ENCODE data around the gene CYP8B1. TPM values are rescaled to one million over a fixed set of nuclear protein-coding genes. Genes with fewer than 3 reads are reported as not detected.

Gene CYP8B1
- total and polyA plus RNA-seq, 2 of the 8 experiments (the other 6 are each of a cell fraction or from before 2014, with no cell fraction given), result not detected

- Histone ChIP-seq H3K23ac (ENCODE audit: insufficient read length) (no peak overlapping the region), H4K8ac (ENCODE audit: extremely low read depth, insufficient read depth, low read length) (no peak overlapping the region), H2AFZ (ENCODE audit: low read length) (no peak overlapping the region), H3K4me3 (ENCODE audit: extremely low read depth in 1 of 4, insufficient read depth in 2 of 4, low read depth in 3 of 4, low read length in 4 of 4) (no peak overlapping the region), H4K5ac (ENCODE audit: insufficient read length, low read depth, low read length) (no peak overlapping the region), H3K9ac (replicated peaks in 1 of 4; ENCODE audit: extremely low read depth in 1 of 4, low read depth in 3 of 4, low read length in 3 of 4) (no peak overlapping the region), H3K14ac (ENCODE audit: insufficient read length) (no peak overlapping the region), H3K27me3 (replicated peaks in 1 of 4; ENCODE audit: control insufficient read depth in 3 of 4, extremely low read depth in 1 of 4, insufficient read depth in 3 of 4, low read length in 3 of 4) (no peaks in the 10 kb centered on the region), H3K23me2 (ENCODE audit: low read depth, low read length) (no peaks in the 10 kb centered on the region), H3K4me1 (replicated peaks in 1 of 4; ENCODE audit: control insufficient read depth in 3 of 4, insufficient read depth in 4 of 4, low read length in 3 of 4) (no peaks in the 10 kb centered on the region), H2BK120ac (replicated peaks; ENCODE audit: low read depth, low read length) (no peak overlapping the region), H3K18ac (ENCODE audit: extremely low read depth, low read length) (no peak overlapping the region), H4K91ac (replicated peaks; ENCODE audit: insufficient read length, low read length) (no peak overlapping the region), H3K27ac (ENCODE audit: low read depth, low read length) (no peak overlapping the region), H3K4ac (replicated peaks; ENCODE audit: insufficient read length, low read depth, low read length) (no peak overlapping the region), H2BK5ac (ENCODE audit: low read depth, low read length) (no peak overlapping the region), H4K20me1 (replicated peaks in 1 of 2; ENCODE audit: control insufficient read depth in 1 of 2, insufficient read depth in 2 of 2, low read length in 2 of 2) (no peaks in the 10 kb centered on the region), H2BK20ac (ENCODE audit: low read length) (no peak overlapping the region), H2AK5ac (ENCODE audit: low read depth, low read length) (no peak overlapping the region), H3K79me1 (ENCODE audit: low read depth, low read length) (no peaks in the 10 kb centered on the region), H3K36me3 (ENCODE audit: control insufficient read depth in 2 of 4, insufficient read depth in 4 of 4, low read length in 3 of 4) (no peaks in the 10 kb centered on the region), H2BK15ac (ENCODE audit: low read length) (no peak overlapping the region), H3K4me2 (ENCODE audit: insufficient read depth in 1 of 2, low read depth in 2 of 2, low read length in 2 of 2) (no peak overlapping the region), H3K79me2 (ENCODE audit: control insufficient read depth in 1 of 2, insufficient read depth in 2 of 2, low read length in 2 of 2) (no peaks in the 10 kb centered on the region), H3K56ac (replicated peaks; ENCODE audit: insufficient read length, low read depth, low read length) (no peak overlapping the region), H3K9me3 (ENCODE audit: insufficient read depth in 2 of 2, low read depth in 1 of 2, low read length in 1 of 2) (no peaks in the 10 kb centered on the region; a peak in 1 of 4 replicates), H2BK12ac (ENCODE audit: low read depth, low read length) (no peak overlapping the region)
- no peak for TF ChIP-seq RFX5 (IDR thresholded peaks at IDR 0.05; ENCODE audit: borderline replicate concordance, low read depth, low read length)
- no peak for TF ChIP-seq YY1 (IDR thresholded peaks at IDR 0.05; ENCODE audit: low read depth, low read length)
- no peak for TF ChIP-seq ASH2L (IDR thresholded peaks at IDR 0.05; ENCODE audit: low read length)
- TF ChIP-seq TAF7 (optimal IDR thresholded peaks at IDR 0.05; ENCODE audit: borderline replicate concordance, low read depth, low read length), result no peak
- TF ChIP-seq SIRT6 (IDR thresholded peaks at IDR 0.05; ENCODE audit: low read length), result no peak
- no peak for TF ChIP-seq CREB1 (IDR thresholded peaks at IDR 0.05)
- TF ChIP-seq BRCA1 (IDR thresholded peaks at IDR 0.05; ENCODE audit: low read depth, low read length), result no peak
- TF ChIP-seq SIX5 (IDR thresholded peaks at IDR 0.05; ENCODE audit: low read depth, low read length), result no peak
- no peak for TF ChIP-seq EGR1 (IDR thresholded peaks at IDR 0.05; ENCODE audit: borderline replicate concordance, low read depth, low read length)
- no peak for TF ChIP-seq CEBPB (IDR thresholded peaks at IDR 0.05; ENCODE audit: low read depth, low read length)
- no peak for TF ChIP-seq HDAC2 (IDR thresholded peaks at IDR 0.05; ENCODE audit: borderline replicate concordance in 1 of 2, low read depth in 2 of 2, low read length in 2 of 2)
- no peak for TF ChIP-seq SP2 (IDR thresholded peaks at IDR 0.05; ENCODE audit: low read length)
- TF ChIP-seq USF2 (IDR thresholded peaks at IDR 0.05; ENCODE audit: low read length), result no peak
- TF ChIP-seq FOSL1 (IDR thresholded peaks at IDR 0.05; ENCODE audit: insufficient read depth, low read depth, low read length), result no peak
- 96% methylated on average over 4 of the region's 4 CpGs; no CpG with 5 or more reads in 1 of the 2 experiments for WGBS, 2 experiments (ENCODE audit: extremely low coverage in 1 of 2, insufficient coverage in 1 of 2, insufficient read length in 1 of 2, insufficient replicate concordance in 2 of 2, low coverage in 1 of 2, low lambda C conversion rate in 2 of 2, missing lambda C conversion rate in 1 of 2)
- POLR2A ChIA-PET (ENCODE audit: partially characterized antibody), result no interaction called here
- no peak for DNase-seq (ENCODE audit: low read depth in 1 of 2, low spot score in 2 of 2)
- CTCF ChIA-PET (ENCODE audit: partially characterized antibody), result interaction anchor here (1.5 kb wide), 1 partner anchor 38 kb away, joined by 4 read pairs; no protein-coding TSS in a partner anchor
- FAIRE-seq, result no peak
Measured at GRCh38 chr3:42923606-42924005, 47.9 kb upstream of the CYP8B1 start.

All from H1 (cell line).